PC-9 (cell line): ENCODE results near the gene ASB17. TPM values are rescaled to one million over a fixed set of nuclear protein-coding genes. Genes with fewer than 3 reads are reported as not detected.
A peak's percentile ranks its signal among the peaks of the same experiment; 100 is the strongest.

ENCODE experiments used
- BruUV-seq: library from RNA; stranded (reverse); fragments of 400-500 nt; replicated peaks from 2 replicates; lab custom pipeline; 2021; lab: Mats Ljungman, UMichigan
- CTCF ChIA-PET: fragments of 300-600 bp; sonication (Branson Sonifier 250); formaldehyde crosslinking; loops from one replicate; lab custom pipeline; 2022; ENCODE audit warnings: antibody characterized with exemption; lab: Charles Lee
- POLR2A ChIA-PET: fragments of 300-600 bp; sonication (Branson Sonifier 250); formaldehyde crosslinking; loops from one replicate; lab custom pipeline; 2022; ENCODE audit warnings: antibody characterized with exemption; ENCODE audit not compliant: unreplicated experiment; lab: Charles Lee
- DNase-seq, 2 experiments: peaks; one replicate each; pipeline versions ENCODE4 v3.0.0 to v3.0.0-alpha.2; 2015 to 2022; ENCODE audit warnings: mixed read lengths in 1 of 2
- H2AFZ ChIP-seq: fragments of 200-600 bp; sonication (generic); 2 replicates; pipeline ENCODE4 v1.8.1; 2017; ENCODE audit warnings: antibody characterized with exemption
- H3F3A ChIP-seq: fragments of 200-600 bp; sonication (generic); 2 replicates; pipeline ENCODE4 v1.8.1; 2017; ENCODE audit warnings: antibody characterized with exemption, mild to moderate bottlenecking, low read depth; ENCODE audit not compliant: insufficient read depth
- H3K27ac ChIP-seq: fragments of 200-600 bp; sonication (generic); 2 replicates; pipeline ENCODE4 v1.6.1; 2016; ENCODE audit warnings: mixed run types
- H3K27me3 ChIP-seq: fragments of 200-600 bp; sonication (generic); 2 replicates; pipeline ENCODE4 v1.6.1; 2016; ENCODE audit warnings: low read depth, mixed run types; ENCODE audit not compliant: insufficient read depth
- H3K36me3 ChIP-seq: fragments of 200-600 bp; sonication (generic); 2 replicates; pipeline ENCODE4 v1.6.1; 2016; ENCODE audit warnings: low read depth, mixed run types
- H3K4me1 ChIP-seq: fragments of 200-600 bp; sonication (generic); replicated peaks from 2 replicates; pipeline ENCODE4 v1.6.1; 2016; ENCODE audit warnings: mixed run types; ENCODE audit not compliant: insufficient read depth
- H3K4me2 ChIP-seq: fragments of 200-600 bp; sonication (generic); 2 replicates; pipeline ENCODE4 v1.6.1; 2017; ENCODE audit warnings: mixed run types
- H3K4me3 ChIP-seq: fragments of 200-600 bp; sonication (generic); 2 replicates; pipeline ENCODE4 v1.6.1; 2016; ENCODE audit warnings: mixed run types
- H3K79me2 ChIP-seq: fragments of 200-600 bp; sonication (generic); 2 replicates; pipeline ENCODE4 v1.6.1; 2017; ENCODE audit warnings: low read depth, mixed run types
- H3K9me2 ChIP-seq: fragments of 200-600 bp; sonication (generic); 2 replicates; pipeline ENCODE4 v1.8.1; 2017; ENCODE audit warnings: mild to moderate bottlenecking; ENCODE audit not compliant: insufficient read depth
- H3K9me3 ChIP-seq: fragments of 200-600 bp; sonication (generic); 2 replicates; pipeline ENCODE4 v1.8.1; 2016; ENCODE audit warnings: low read depth; ENCODE audit not compliant: insufficient read depth
- H4K20me1 ChIP-seq: fragments of 200-600 bp; sonication (generic); 2 replicates; pipeline ENCODE4 v1.8.1; 2017; ENCODE audit not compliant: insufficient read depth
- EZH2 ChIP-seq: fragments of 200-600 bp; sonication (generic); IDR thresholded peaks from 2 replicates; pipeline ENCODE4 v1.8.0; 2017; ENCODE audit warnings: antibody characterized with exemption, low read depth
- intact Hi-C: fragments of 100-400 bp; cut with micrococcal nuclease; formaldehyde crosslinking; loops from one replicate; pipeline ENCODE4 v1.10.0; 2022; ENCODE audit not compliant: unreplicated experiment
- total RNA-seq: library from RNA; stranded (reverse); gene quantifications from 2 replicates; pipeline ENCODE4 v1.2.3, GENCODE V29; 2021
- TF ChIP-seq, protein P1 (sequence below): fragments of 200-600 bp; sonication (generic); conservative IDR thresholded peaks from 2 replicates; pipeline ENCODE4 v1.6.1; 2017; ENCODE audit warnings: mixed run types, antibody characterized with exemption, mild to moderate bottlenecking, moderate library complexity

Gene ASB17
- total RNA-seq, 1 experiment from 2014 or later, result not detected

DNA sequence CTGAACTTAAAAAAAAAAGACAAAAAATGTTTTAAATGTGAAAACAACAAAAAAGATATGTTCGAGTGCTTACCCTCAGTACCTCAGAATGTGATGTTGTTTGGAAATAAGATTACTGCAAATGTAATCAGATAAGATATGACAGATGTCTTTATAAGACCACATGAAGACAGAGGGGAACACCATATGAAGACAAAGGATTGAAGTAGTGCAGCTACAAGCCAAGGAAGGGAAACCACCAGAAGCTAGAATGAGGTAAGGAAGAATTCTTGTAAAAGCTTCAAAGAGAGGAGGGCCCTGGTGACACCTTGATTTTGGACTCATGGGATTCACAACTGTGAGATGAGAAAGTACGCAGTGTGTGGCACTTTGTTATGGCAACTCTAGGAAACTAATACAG, 15.4 kb downstream of the ASB17 start:
- Histone ChIP-seq H3F3A (no peaks in the 10 kb centered on the region), H3K9me2 (no peaks in the 10 kb centered on the region; the same call in 1 of the 2 replicates), H3K79me2 (no peaks in the 10 kb centered on the region), H3K4me3 (no peak overlapping the region), H3K27me3 (no peaks in the 10 kb centered on the region), H3K36me3 (no peaks in the 10 kb centered on the region), H3K27ac (no peak overlapping the region), H3K9me3 (no peaks in the 10 kb centered on the region), H3K4me2 (no peak overlapping the region), H3K4me1 (no peaks in the 10 kb centered on the region), H4K20me1 (no peaks in the 10 kb centered on the region), H2AFZ (no peak overlapping the region)
- BruUV-seq, result no TSS peak
- ChIA-PET POLR2A (no interaction called here), CTCF (no interaction called here)
- TF ChIP-seq, protein P1, sequence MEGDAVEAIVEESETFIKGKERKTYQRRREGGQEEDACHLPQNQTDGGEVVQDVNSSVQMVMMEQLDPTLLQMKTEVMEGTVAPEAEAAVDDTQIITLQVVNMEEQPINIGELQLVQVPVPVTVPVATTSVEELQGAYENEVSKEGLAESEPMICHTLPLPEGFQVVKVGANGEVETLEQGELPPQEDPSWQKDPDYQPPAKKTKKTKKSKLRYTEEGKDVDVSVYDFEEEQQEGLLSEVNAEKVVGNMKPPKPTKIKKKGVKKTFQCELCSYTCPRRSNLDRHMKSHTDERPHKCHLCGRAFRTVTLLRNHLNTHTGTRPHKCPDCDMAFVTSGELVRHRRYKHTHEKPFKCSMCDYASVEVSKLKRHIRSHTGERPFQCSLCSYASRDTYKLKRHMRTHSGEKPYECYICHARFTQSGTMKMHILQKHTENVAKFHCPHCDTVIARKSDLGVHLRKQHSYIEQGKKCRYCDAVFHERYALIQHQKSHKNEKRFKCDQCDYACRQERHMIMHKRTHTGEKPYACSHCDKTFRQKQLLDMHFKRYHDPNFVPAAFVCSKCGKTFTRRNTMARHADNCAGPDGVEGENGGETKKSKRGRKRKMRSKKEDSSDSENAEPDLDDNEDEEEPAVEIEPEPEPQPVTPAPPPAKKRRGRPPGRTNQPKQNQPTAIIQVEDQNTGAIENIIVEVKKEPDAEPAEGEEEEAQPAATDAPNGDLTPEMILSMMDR, result no peak
- no peak for TF ChIP-seq EZH2
- intact Hi-C loops, result no loop called here
- DNase-seq, result no peak

DNA sequence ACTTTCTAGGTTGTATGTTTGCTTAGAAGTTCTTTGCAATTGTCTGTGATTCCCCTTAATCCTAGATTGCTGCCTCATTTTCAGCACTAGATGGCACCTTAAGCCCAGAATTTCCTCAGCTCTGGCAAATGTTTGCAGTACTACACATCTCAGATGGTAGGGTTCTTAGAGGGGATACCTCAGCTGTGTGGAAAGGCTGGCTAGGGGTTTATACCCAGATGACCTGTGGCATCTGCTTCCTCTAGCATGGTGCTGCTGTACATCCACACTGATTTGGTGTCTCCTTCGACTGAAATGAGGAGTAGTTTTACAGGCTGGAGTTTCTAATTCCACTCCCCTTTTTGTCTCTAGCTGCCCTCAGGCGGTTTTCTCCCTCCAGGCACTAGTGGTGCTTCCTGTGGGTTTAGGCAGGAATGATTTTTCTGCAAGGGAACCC, 23.5 kb downstream of the ASB17 start:
- H3F3A ChIP-seq, result no peaks in the 10 kb centered on the region
- H4K20me1 ChIP-seq, result no peaks in the 10 kb centered on the region
- no peaks in the 10 kb centered on the region for H3K79me2 ChIP-seq
- no peaks in the 10 kb centered on the region; the same call in 1 of the 2 replicates for H3K27me3 ChIP-seq
- intact Hi-C loops, result loop anchor here (1.0 to 10.0 kb wide), 4 partner anchors 86 to 1234 kb away; no protein-coding TSS in a partner anchor
- DNase-seq, result peak; percentile 15 to 38
- no peaks in the 10 kb centered on the region for H3K36me3 ChIP-seq
- no peak overlapping the region for H3K27ac ChIP-seq
- CTCF ChIA-PET, result interaction anchor here (0.6 kb wide), 1 partner anchor 679 kb away, joined by 3 read pairs; no protein-coding TSS in a partner anchor
- H3K4me3 ChIP-seq, result no peak overlapping the region
- H3K9me3 ChIP-seq, result no peaks in the 10 kb centered on the region
- no peak overlapping the region for H3K4me2 ChIP-seq
- BruUV-seq, result no TSS peak
- no peaks in the 10 kb centered on the region for H3K4me1 ChIP-seq
- TF ChIP-seq, protein P1, result peak; percentile 74
- TF ChIP-seq EZH2, result no peak
- H3K9me2 ChIP-seq, result no peaks in the 10 kb centered on the region
- POLR2A ChIA-PET, result interaction anchor here (0.7 kb wide), 1 partner anchor 236 kb away, joined by 3 read pairs; no protein-coding TSS in a partner anchor
- H2AFZ ChIP-seq, result no peak overlapping the region

DNA sequence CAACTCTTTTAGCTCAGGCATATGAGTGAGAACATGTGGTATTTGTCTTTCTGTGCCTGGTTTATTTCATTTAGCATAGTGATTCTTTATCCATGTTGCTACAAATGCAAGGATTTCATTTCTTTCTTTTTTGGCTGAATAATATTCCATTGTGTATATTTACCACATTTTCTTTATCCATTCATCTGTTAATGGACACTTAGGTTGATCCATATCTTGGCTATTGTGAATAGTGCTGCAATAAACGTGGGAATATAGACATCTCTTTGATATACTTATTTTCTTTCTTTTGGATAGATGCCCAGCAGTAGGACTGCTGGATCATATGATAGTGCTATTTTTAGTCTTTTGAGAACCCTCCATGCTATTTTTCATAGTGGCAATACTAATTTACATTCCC, 30.8 kb downstream of the ASB17 start:
- H3K9me2 ChIP-seq, result no peaks in the 10 kb centered on the region
- intact Hi-C loops, result loop anchor here (10.0 kb wide), 2 partner anchors 93 to 253 kb away; no protein-coding TSS in a partner anchor

More for the DNA sequence above, 30.8 kb downstream of the ASB17 start:
- Histone ChIP-seq H3K36me3 (no peaks in the 10 kb centered on the region), H2AFZ (no peak overlapping the region), H3F3A (no peaks in the 10 kb centered on the region), H4K20me1 (no peaks in the 10 kb centered on the region; the same call in 1 of the 2 replicates), H3K4me1 (no peaks in the 10 kb centered on the region), H3K27me3 (no peaks in the 10 kb centered on the region), H3K79me2 (no peaks in the 10 kb centered on the region), H3K4me3 (no peak overlapping the region), H3K27ac (no peak overlapping the region), H3K4me2 (no peak overlapping the region), H3K9me3 (no peaks in the 10 kb centered on the region)
- DNase-seq, result no peak
- BruUV-seq, result no TSS peak
- ChIA-PET POLR2A (no interaction called here), CTCF (no interaction called here)
- TF ChIP-seq EZH2, result no peak
- TF ChIP-seq, protein P1, result no peak
